Measurements from ENCODE around the gene PALS1.
"Not testable (repeated sequence)": the region's sequence is repeated elsewhere in the genome, so short reads cannot be mapped to it uniquely, and the experiment has no call there.

The PALS1 gene

GRCh38 chr14:67260965-67261364 is 19.7 kb downstream of the PALS1 start:
- H3K27ac ChIP-seq (ENCODE audit: low read depth, low read length): no peak overlapping the region
- no peak overlapping the region for H3K9ac ChIP-seq (ENCODE audit: low read depth, low read length)
- H3K9me3 ChIP-seq (ENCODE audit: insufficient read depth, low read depth, low read length): no peaks in the 10 kb centered on the region
- WGBS: 84% methylated on average over 1 of the region's 1 CpG
- 0 out of 2 replicates have a peak, but pooled peaks cover 2% of the 10 kb centered on the region for H3K36me3 ChIP-seq (ENCODE audit: insufficient read depth, low read length)
- no peak overlapping the region for H3K4me3 ChIP-seq (ENCODE audit: low read length)
- peaks cover 21% of the 10 kb centered on the region for H3K4me1 ChIP-seq (ENCODE audit: insufficient read depth, low read length)
- H3K27me3 ChIP-seq (ENCODE audit: insufficient read depth, low read length): no peaks in the 10 kb centered on the region

GRCh38 chr14:67263499-67264149 is 22.4 kb downstream of the PALS1 start:
- no peak overlapping the region for H3K27ac ChIP-seq (ENCODE audit: low read depth, low read length)
- H3K4me3 ChIP-seq (ENCODE audit: low read length): no peak overlapping the region
- no peaks in the 10 kb centered on the region for H3K9me3 ChIP-seq (ENCODE audit: insufficient read depth, low read depth, low read length)
- H3K27me3 ChIP-seq (ENCODE audit: insufficient read depth, low read length): no peaks in the 10 kb centered on the region
- no peaks in the 10 kb centered on the region for H3K36me3 ChIP-seq (ENCODE audit: insufficient read depth, low read length)
- no peak overlapping the region for H3K9ac ChIP-seq (ENCODE audit: low read depth, low read length)
- peaks cover 32% of the 10 kb centered on the region for H3K4me1 ChIP-seq (ENCODE audit: insufficient read depth, low read length)
- WGBS: 91% methylated on average over 3 of the region's 5 CpGs

- H3K4me1 ChIP-seq (ENCODE audit: insufficient read depth, low read length): peaks cover 47% of the 10 kb centered on the region
- no peak overlapping the region for H3K27ac ChIP-seq (ENCODE audit: low read depth, low read length)
- H3K9ac ChIP-seq (ENCODE audit: low read depth, low read length): no peak overlapping the region
Measured at GRCh38 chr14:67265131-67265530, 23.9 kb downstream of the PALS1 start.

GRCh38 chr14:67267576-67268328 is 26.5 kb downstream of the PALS1 start:
- Histone ChIP-seq H3K4me1 (ENCODE audit: insufficient read depth, low read length) (peaks cover 38% of the 10 kb centered on the region), H3K9me3 (ENCODE audit: insufficient read depth, low read depth, low read length) (no peaks in the 10 kb centered on the region), H3K27me3 (ENCODE audit: insufficient read depth, low read length) (no peaks in the 10 kb centered on the region), H3K4me3 (ENCODE audit: low read length) (peak overlapping the region; percentile 48), H3K9ac (ENCODE audit: low read depth, low read length) (peak overlapping the region; percentile 32; the same call in 1 of the 2 replicates), H3K27ac (ENCODE audit: low read depth, low read length) (peak overlapping the region; percentile 93), H3K36me3 (ENCODE audit: insufficient read depth, low read length) (peaks cover 6% of the 10 kb centered on the region; the same call in 1 of the 2 replicates)
- WGBS: 66% methylated on average over 4 of the region's 4 CpGs

More at GRCh38 chr14:67265131-67265530, 23.9 kb downstream of the PALS1 start:
- no peaks in the 10 kb centered on the region for H3K9me3 ChIP-seq (ENCODE audit: insufficient read depth, low read depth, low read length)
- H3K27me3 ChIP-seq (ENCODE audit: insufficient read depth, low read length): no peaks in the 10 kb centered on the region
- WGBS: 96% methylated on average over 2 of the region's 2 CpGs
- no peaks in the 10 kb centered on the region for H3K36me3 ChIP-seq (ENCODE audit: insufficient read depth, low read length)
- no peak overlapping the region for H3K4me3 ChIP-seq (ENCODE audit: low read length)

GRCh38 chr14:67268426-67269150 is 27.4 kb downstream of the PALS1 start:
- 11% methylated on average over 10 of the region's 11 CpGs for WGBS
- H3K4me1 ChIP-seq (ENCODE audit: insufficient read depth, low read length): peaks cover 35% of the 10 kb centered on the region
- peaks cover 7% of the 10 kb centered on the region; the same call in 1 of the 2 replicates for H3K36me3 ChIP-seq (ENCODE audit: insufficient read depth, low read length)
- H3K27me3 ChIP-seq (ENCODE audit: insufficient read depth, low read length): no peaks in the 10 kb centered on the region
- peak overlapping the region; percentile 93 for H3K27ac ChIP-seq (ENCODE audit: low read depth, low read length)
- peak overlapping the region; percentile 48 for H3K4me3 ChIP-seq (ENCODE audit: low read length)
- no peaks in the 10 kb centered on the region for H3K9me3 ChIP-seq (ENCODE audit: insufficient read depth, low read depth, low read length)
- H3K9ac ChIP-seq (ENCODE audit: low read depth, low read length): peak overlapping the region; percentile 46

- H3K4me1 ChIP-seq (ENCODE audit: insufficient read depth, low read length): peaks cover 35% of the 10 kb centered on the region
- WGBS: 92% methylated on average over 3 of the region's 4 CpGs
Measured at GRCh38 chr14:67269298-67270060, 28.2 kb downstream of the PALS1 start.

GRCh38 chr14:67270145-67270753 is 29.0 kb downstream of the PALS1 start:
- Histone ChIP-seq H3K4me1 (ENCODE audit: insufficient read depth, low read length) (peaks cover 35% of the 10 kb centered on the region), H3K27ac (ENCODE audit: low read depth, low read length) (peak overlapping the region; percentile 93), H3K27me3 (ENCODE audit: insufficient read depth, low read length) (no peaks in the 10 kb centered on the region), H3K9ac (ENCODE audit: low read depth, low read length) (peak overlapping the region; percentile 46; the same call in 1 of the 2 replicates), H3K4me3 (ENCODE audit: low read length) (0 out of 2 replicates have a peak overlapping the region, but pooled peaks have one; percentile 12), H3K36me3 (ENCODE audit: insufficient read depth, low read length) (peaks cover 7% of the 10 kb centered on the region; the same call in 1 of the 2 replicates), H3K9me3 (ENCODE audit: insufficient read depth, low read depth, low read length) (no peaks in the 10 kb centered on the region)
- WGBS: 80% methylated on average over 3 of the region's 3 CpGs

More at GRCh38 chr14:67269298-67270060, 28.2 kb downstream of the PALS1 start:
- Histone ChIP-seq H3K9ac (ENCODE audit: low read depth, low read length) (peak overlapping the region; percentile 46; the same call in 1 of the 2 replicates), H3K9me3 (ENCODE audit: insufficient read depth, low read depth, low read length) (no peaks in the 10 kb centered on the region), H3K27me3 (ENCODE audit: insufficient read depth, low read length) (no peaks in the 10 kb centered on the region), H3K36me3 (ENCODE audit: insufficient read depth, low read length) (peaks cover 7% of the 10 kb centered on the region; the same call in 1 of the 2 replicates), H3K27ac (ENCODE audit: low read depth, low read length) (peak overlapping the region; percentile 93), H3K4me3 (ENCODE audit: low read length) (peak overlapping the region; percentile 12)

GRCh38 chr14:67270933-67271332 is 29.7 kb downstream of the PALS1 start:
- no peak overlapping the region for H3K4me3 ChIP-seq (ENCODE audit: low read length)
- H3K9ac ChIP-seq (ENCODE audit: low read depth, low read length): no peak overlapping the region
- WGBS: 98% methylated on average over 3 of the region's 3 CpGs
- H3K27ac ChIP-seq (ENCODE audit: low read depth, low read length): no peak overlapping the region
- no peaks in the 10 kb centered on the region for H3K27me3 ChIP-seq (ENCODE audit: insufficient read depth, low read length)
- H3K36me3 ChIP-seq (ENCODE audit: insufficient read depth, low read length): peaks cover 7% of the 10 kb centered on the region; the same call in 1 of the 2 replicates
- H3K9me3 ChIP-seq (ENCODE audit: insufficient read depth, low read depth, low read length): no peaks in the 10 kb centered on the region
- H3K4me1 ChIP-seq (ENCODE audit: insufficient read depth, low read length): peaks cover 35% of the 10 kb centered on the region

GRCh38 chr14:67273281-67273680 is 32.0 kb downstream of the PALS1 start:
- not testable (repeated sequence) for H3K9me3 ChIP-seq (ENCODE audit: insufficient read depth, low read depth, low read length)
- WGBS: 100% methylated on average over 3 of the region's 3 CpGs

GRCh38 chr14:67276131-67276530 is 34.9 kb downstream of the PALS1 start:
- peaks cover 18% of the 10 kb centered on the region; the same call in 1 of the 2 replicates for H3K36me3 ChIP-seq (ENCODE audit: insufficient read depth, low read length)
- no peaks in the 10 kb centered on the region for H3K27me3 ChIP-seq (ENCODE audit: insufficient read depth, low read length)
- H3K27ac ChIP-seq (ENCODE audit: low read depth, low read length): no peak overlapping the region
- H3K9me3 ChIP-seq (ENCODE audit: insufficient read depth, low read depth, low read length): no peaks in the 10 kb centered on the region
- no peak overlapping the region for H3K9ac ChIP-seq (ENCODE audit: low read depth, low read length)
- H3K4me1 ChIP-seq (ENCODE audit: insufficient read depth, low read length): peaks cover 17% of the 10 kb centered on the region
- no peak overlapping the region for H3K4me3 ChIP-seq (ENCODE audit: low read length)

More at GRCh38 chr14:67273281-67273680, 32.0 kb downstream of the PALS1 start:
- not testable (repeated sequence) for H3K36me3 ChIP-seq (ENCODE audit: insufficient read depth, low read length); H3K27me3 ChIP-seq (ENCODE audit: insufficient read depth, low read length); H3K27ac ChIP-seq (ENCODE audit: low read depth, low read length); H3K4me3 ChIP-seq (ENCODE audit: low read length); H3K9ac ChIP-seq (ENCODE audit: low read depth, low read length)
- H3K4me1 ChIP-seq (ENCODE audit: insufficient read depth, low read length): peaks cover 42% of the 10 kb centered on the region
